K562 (cell line): ENCODE measurements around the gene CLDN7. TPM values are rescaled to one million over a fixed set of nuclear protein-coding genes. Genes with fewer than 3 reads are reported as not detected.

Experiments
- ATAC-seq: fragments of 200-7000 bp; cut with Tn5 transposase; 3 replicates; pipeline ENCODE4 v1.9.1; 2020; ENCODE audit warnings: moderate library complexity
- BruUV-seq: library from RNA; stranded (reverse); fragments of 400-500 nt; replicated peaks from 2 replicates; lab custom pipeline; 2021; lab: Mats Ljungman, UMichigan
- CTCF ChIA-PET: fragments of 300-600 bp; formaldehyde crosslinking; extraction: SDS; loops from one replicate; lab custom pipeline; 2021; ENCODE audit warnings: low intra/inter-chr PET ratio; lab: Yijun Ruan, JAX
- POLR2A ChIA-PET: fragments of 300-600, 350-650 bp; sonication (Branson Sonifier 250); formaldehyde crosslinking; extraction: SDS; loops from one replicate; lab custom pipeline; 2021; ENCODE audit warnings: antibody characterized with exemption, inconsistent platforms; lab: Yijun Ruan, JAX
- DNase-seq, 4 experiments: peaks; one replicate each; pipeline versions ENCODE4 v3.0.0 to v3.0.0-alpha.2; 2011 to 2018; ENCODE audit warnings: low spot score in 3 of 4, mixed read lengths in 3 of 4; ENCODE audit errors: extremely low read depth in 1 of 4
- FAIRE-seq: peaks from 2 replicates; lab custom pipeline; 2011; peaks lifted over from hg19 to GRCh38; lab: Jason Lieb, UNC
- H2AFZ ChIP-seq: 2 replicates; pipeline ENCODE4 v1.6.0; 2011; ENCODE audit warnings: low read depth, low read length, control low read depth, inconsistent platforms
- H3K27ac ChIP-seq: fragments of 200-600 bp; 3 replicates; pipeline ENCODE4 v1.8.0; 2011; ENCODE audit warnings: low read depth, mild to moderate bottlenecking, control low read depth, inconsistent platforms, low read length, moderate library complexity, mixed read lengths; ENCODE audit errors: extremely low read depth
- H3K27me3 ChIP-seq, 2 experiments: fragments of 300-600 bp in 1 of 2; 2 replicates in 1 of 2; 3 replicates in 1 of 2; pipeline versions ENCODE4 v1.6.0 to v1.8.0; 2011; ENCODE audit warnings: inconsistent platforms in 2 of 2, low read length in 2 of 2, mild to moderate bottlenecking in 1 of 2, mixed read lengths in 1 of 2, moderate library complexity in 1 of 2; ENCODE audit not compliant: control insufficient read depth in 2 of 2, insufficient read depth in 2 of 2
- H3K36me3 ChIP-seq: fragments of 300-600 bp; 3 replicates; pipeline ENCODE4 v1.8.0; 2011; ENCODE audit warnings: mild to moderate bottlenecking, low read length, inconsistent platforms; ENCODE audit not compliant: control insufficient read depth, insufficient read depth
- H3K4me1 ChIP-seq, 2 experiments: fragments of 200-600 bp in 1 of 2; replicated peaks in 1 of 2; 2 replicates in 1 of 2; 3 replicates in 1 of 2; pipeline versions ENCODE4 v1.5.1 to v1.8.0; 2011; ENCODE audit warnings: inconsistent platforms in 2 of 2, low read length in 2 of 2, mild to moderate bottlenecking in 1 of 2, mixed read lengths in 1 of 2, moderate library complexity in 1 of 2; ENCODE audit not compliant: control insufficient read depth in 2 of 2, insufficient read depth in 2 of 2
- H3K4me2 ChIP-seq: 2 replicates; pipeline ENCODE4 v1.6.1; 2011; ENCODE audit warnings: low read length, control low read depth, inconsistent platforms, mixed read lengths; ENCODE audit not compliant: insufficient read depth
- H3K4me3 ChIP-seq: fragments of 200-600 bp; sonication (generic), shearing (Covaris generic); 2 replicates; pipeline ENCODE4 v1.5.1; 2016; ENCODE audit warnings: control low read depth, inconsistent platforms
- H3K79me2 ChIP-seq: fragments of 200-600 bp; 3 replicates; pipeline ENCODE4 v1.8.0; 2011; ENCODE audit warnings: low read length, inconsistent platforms; ENCODE audit not compliant: control insufficient read depth, insufficient read depth
- H3K9ac ChIP-seq, 2 experiments: 2 replicates each; pipeline versions ENCODE4 v1.6.0 to v1.6.1; 2011; ENCODE audit warnings: low read depth in 2 of 2, low read length in 2 of 2, control low read depth in 1 of 2, inconsistent platforms in 1 of 2, mild to moderate bottlenecking in 1 of 2, mixed read lengths in 1 of 2; ENCODE audit not compliant: insufficient read depth in 1 of 2
- H3K9me1 ChIP-seq: one replicate; pipeline ENCODE4 v1.6.0; 2011; ENCODE audit warnings: inconsistent platforms, mild to moderate bottlenecking, low read length, moderate library complexity; ENCODE audit not compliant: control insufficient read depth, insufficient read depth
- H3K9me3 ChIP-seq: replicated peaks from 2 replicates; pipeline ENCODE4 v1.5.1; 2011; ENCODE audit warnings: low read depth, low read length, inconsistent platforms; ENCODE audit not compliant: control insufficient read depth, insufficient read depth
- H4K20me1 ChIP-seq: replicated peaks from 2 replicates; pipeline ENCODE4 v1.6.1; 2011; ENCODE audit warnings: low read length, inconsistent platforms, mixed read lengths; ENCODE audit not compliant: control insufficient read depth, insufficient read depth
- PHTF2 ChIP-seq: fragments of 250-450 bp; sonication (Bioruptor Pico); IDR thresholded peaks from 2 replicates; pipeline ENCODE4 v1.5.0; 2021; ENCODE audit warnings: mild to moderate bottlenecking
- RBM17 ChIP-seq: fragments of 200-400 bp; formaldehyde crosslinking; IDR thresholded peaks from 2 replicates; pipeline ENCODE4 v1.6.1; 2017; ENCODE audit warnings: low read depth, mild to moderate bottlenecking, low read length, borderline replicate concordance
- ZFX ChIP-seq: sonication (generic); formaldehyde crosslinking; IDR thresholded peaks from 2 replicates; pipeline ENCODE4 v1.8.0; 2022; ENCODE audit warnings: mild to moderate bottlenecking, missing genetic modification reagents, moderate library complexity
- ZNF174 ChIP-seq: fragments of 250-450 bp; sonication (Bioruptor Pico); IDR thresholded peaks from 2 replicates; pipeline ENCODE4 v1.4.0; 2020; ENCODE audit warnings: mild to moderate bottlenecking
- ZNF253 ChIP-seq: fragments of 250-450 bp; sonication (Bioruptor Pico); conservative IDR thresholded peaks from 2 replicates; pipeline ENCODE4 v1.6.1; 2021; ENCODE audit warnings: mild to moderate bottlenecking
- WGBS: fragments of 100-300 bp; shearing (Covaris generic); methylation state at CpG from one replicate; pipeline ENCODE4 v1.1.6; 2016; ENCODE audit warnings: low coverage, mixed read lengths; ENCODE audit not compliant: insufficient coverage; ENCODE audit errors: missing lambda C conversion rate; 5-methylcytosine and 5-hydroxymethylcytosine counted together
- in situ Hi-C: fragments of 300-500 bp; cut with MboI; formaldehyde crosslinking; loops from 4 replicates; pipeline ENCODE4 v1.15.0; 2018; ENCODE audit warnings: inconsistent platforms, mixed read lengths
- intact Hi-C: fragments of 100-400 bp; cut with micrococcal nuclease; formaldehyde crosslinking; loops from 2 replicates; pipeline ENCODE4 v1.14.2; 2022
- polyA plus RNA-seq, 8 experiments: library from polyadenylated mRNA; depleted of rRNA in 4 of 8; stranded (reverse) in 5 of 8; unstranded in 3 of 8; fragments of >200 nt; fragmentation: Nextera tagmentation in 2 of 8; fragmentation: Illumina TruSeq in 1 of 8; extraction: Ambion mirVana in 2 of 8; extraction: Trizol in 1 of 8; gene quantifications; 2 replicates each; pipeline versions ENCODE4 v1.2.1 to v1.2.3, GENCODE V29; 2011 to 2014; ENCODE audit warnings: inconsistent platforms in 1 of 8, missing spikeins in 1 of 8
- total RNA-seq, 7 experiments: library from RNA; depleted of rRNA in 6 of 7; stranded (reverse); fragments of >200 nt in 6 of 7; fragmentation: Illumina TruSeq in 2 of 7; extraction: Trizol in 2 of 7; gene quantifications; 2 replicates each; pipeline versions ENCODE4 v1.2.1 to v1.2.3, GENCODE V29; 2011 to 2021; ENCODE audit warnings: low replicate concordance in 1 of 7

The CLDN7 gene
- total and polyA plus RNA-seq, 9 of the 15 experiments (the other 6 are each of a cell fraction or from before 2014, with no cell fraction given) = 2.2 to 14.5 (median 7.6) TPM

GRCh38 chr17:7290166-7290565, 27.9 kb upstream of the CLDN7 start:
- FAIRE-seq (no peak), DNase-seq (no peak), ATAC-seq (no peak)
- Histone ChIP-seq H3K9me3 (no peaks in the 10 kb centered on the region), H3K27ac (no peak overlapping the region), H2AFZ (no peak overlapping the region), H3K27me3 (no peaks in the 10 kb centered on the region), H3K4me2 (no peak overlapping the region), H3K79me2 (no peaks in the 10 kb centered on the region), H3K9me1 (no peaks in the 10 kb centered on the region), H4K20me1 (no peaks in the 10 kb centered on the region), H3K4me1 (peaks cover 11 to 40% of the 10 kb centered on the region in 2 experiments), H3K4me3 (no peak overlapping the region), H3K36me3 (0 out of 3 replicates have a peak, but pooled peaks cover under 1% of the 10 kb centered on the region), H3K9ac (no peak overlapping the region)
- ChIA-PET POLR2A (interaction anchor here (0.7 kb wide), 1 partner anchor 14 kb away, joined by 3 read pairs; no protein-coding TSS in a partner anchor), CTCF (no interaction called here)
- BruUV-seq = no TSS peak
- intact Hi-C loops (no loop called here), in situ Hi-C loops (no loop called here)
- TF ChIP-seq ZNF253 (CRISPR knock-in tag) (no peak), ZFX (CRISPR knock-in tag) (no peak), ZNF174 (CRISPR knock-in tag) (no peak), RBM17 (no peak), PHTF2 (CRISPR knock-in tag) (no peak)
- WGBS = 79% methylated on average over 9 of the region's 19 CpGs
